Stimulated activated CD4-positive, alpha-beta T cell treated with anti-CD3 and anti-CD28 coated beads, Interleukin-4, amount 100 ng/mL, for 1 hour (primary cell): ENCODE measurements around the gene NARF.
A peak's percentile ranks its signal among the peaks of the same experiment; 100 is the strongest.
"Not testable (repeated sequence)": the region's sequence is repeated elsewhere in the genome, so short reads cannot be mapped to it uniquely, and the experiment has no call there.

Experiments used
- DNase-seq: peaks from one replicate; pipeline ENCODE4 v3.0.0-alpha.2; 2020

Gene NARF

GRCh38 chr17:82503728-82504308, 45.3 kb downstream of the NARF start:
- no peak for DNase-seq

- no peak for DNase-seq
Observed at GRCh38 chr17:82505296-82505695, 46.8 kb downstream of the NARF start.

GRCh38 chr17:82506402-82506801, 47.9 kb downstream of the NARF start:
- DNase-seq, result not testable (repeated sequence)

GRCh38 chr17:82507631-82508175, 49.2 kb downstream of the NARF start:
- DNase-seq, result no peak

GRCh38 chr17:82511642-82512041, 53.1 kb downstream of the NARF start:
- not testable (repeated sequence) for DNase-seq

- DNase-seq, result not testable (repeated sequence)
Observed at GRCh38 chr17:82513864-82514263, 55.3 kb downstream of the NARF start.

GRCh38 chr17:82517230-82517865, 58.8 kb downstream of the NARF start:
- DNase-seq, result no peak

GRCh38 chr17:82518826-82519810, 60.6 kb downstream of the NARF start, which contains the start of gene FOXK2:
Gene FOXK2, plus strand, starts transcription at chr17:82519732. Its CDS starts 157 bp downstream, at chr17:82519889.
- peak; percentile 93 for DNase-seq

- DNase-seq, result peak; percentile 42
Observed at GRCh38 chr17:82519971-82520903, 61.7 kb downstream of the NARF start.

GRCh38 chr17:82524540-82524939, 66.0 kb downstream of the NARF start:
- DNase-seq, result no peak

GRCh38 chr17:82525712-82526111, 67.2 kb downstream of the NARF start:
- no peak for DNase-seq

GRCh38 chr17:82527898-82528297, 69.4 kb downstream of the NARF start:
- no peak for DNase-seq

- no peak for DNase-seq
Observed at GRCh38 chr17:82528484-82529265, 70.1 kb downstream of the NARF start.

GRCh38 chr17:82529914-82530300, 71.4 kb downstream of the NARF start:
- no peak for DNase-seq

- no peak for DNase-seq
Observed at GRCh38 chr17:82531431-82531881, 72.9 kb downstream of the NARF start.

- DNase-seq, result no peak
Observed at GRCh38 chr17:82534401-82534812, 75.9 kb downstream of the NARF start.

- DNase-seq, result no peak
Observed at GRCh38 chr17:82536512-82537201, 78.1 kb downstream of the NARF start.

- not testable (repeated sequence) for DNase-seq
Observed at GRCh38 chr17:82537228-82537627, 78.7 kb downstream of the NARF start.

- DNase-seq, result not testable (repeated sequence)
Observed at GRCh38 chr17:82539076-82539475, 80.5 kb downstream of the NARF start.
